GM19328 (cell line): ENCODE measurements around the gene PGRMC1.
"Not testable (repeated sequence)": the region's sequence is repeated elsewhere in the genome, so short reads cannot be mapped to it uniquely, and the experiment has no call there.

Experiments
- ATAC-seq: cut with Tn5 transposase; IDR thresholded peaks from one replicate; pipeline ENCODE4 v1.9.1; 2021; ENCODE audit warnings: mild to moderate bottlenecking, moderate library complexity; ENCODE audit not compliant: unreplicated experiment

Gene PGRMC1

GRCh38 chrX:119235872-119236622 is at the start of gene PGRMC1:
PGRMC1 (plus strand) TSS chrX:119236285; CDS start chrX:119236364, 79 bp downstream.
- ATAC-seq, result peak; percentile 90

GRCh38 chrX:119186763-119187162 is 49.3 kb upstream of the PGRMC1 start:
- no peak for ATAC-seq

DNA sequence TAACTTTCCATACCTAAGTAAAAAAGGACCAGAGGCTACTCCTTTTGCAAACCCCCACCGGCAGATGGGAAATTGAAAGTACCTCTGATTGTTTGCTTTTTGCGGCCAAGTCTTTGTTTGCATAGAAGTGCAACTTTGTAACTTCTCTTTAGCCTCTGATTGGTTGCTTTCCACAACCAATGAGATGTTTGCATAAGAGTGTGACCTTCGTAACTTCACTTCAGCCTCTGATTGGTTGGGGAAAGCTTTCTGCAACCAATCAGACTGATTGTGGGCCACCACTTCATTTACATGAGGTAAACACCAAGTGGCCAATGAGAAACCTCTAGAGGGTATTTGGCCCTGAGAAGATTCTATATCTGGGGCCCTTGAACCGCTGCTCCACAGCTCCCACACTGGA is 48.8 kb upstream of the PGRMC1 start:
- ATAC-seq, result no peak

DNA sequence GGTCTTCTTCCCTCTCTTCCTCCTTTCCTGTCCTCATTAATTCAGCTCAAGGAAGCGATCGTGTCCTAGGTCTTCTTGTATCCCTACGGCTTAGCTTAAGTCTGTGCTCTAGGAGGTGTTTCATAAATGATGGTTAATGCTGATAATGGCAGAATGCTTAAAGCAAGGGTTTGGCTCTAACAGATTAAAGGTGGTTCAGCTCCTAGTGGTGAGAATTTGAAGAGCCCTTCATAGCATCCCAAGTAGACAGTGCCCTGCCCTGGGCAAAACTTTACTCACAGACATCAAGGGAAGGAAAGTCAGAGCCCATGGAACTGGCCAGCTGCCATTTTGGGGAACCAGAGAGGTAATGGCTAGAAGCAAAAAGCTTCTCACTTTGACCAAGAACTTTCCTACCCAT is 47.0 kb upstream of the PGRMC1 start:
- ATAC-seq, result no peak

GRCh38 chrX:119189595-119189994 is 46.5 kb upstream of the PGRMC1 start:
- ATAC-seq, result no peak

- ATAC-seq, result no peak
These were observed 45.9 kb upstream of the PGRMC1 start for GRCh38 chrX:119190091-119190681.

DNA sequence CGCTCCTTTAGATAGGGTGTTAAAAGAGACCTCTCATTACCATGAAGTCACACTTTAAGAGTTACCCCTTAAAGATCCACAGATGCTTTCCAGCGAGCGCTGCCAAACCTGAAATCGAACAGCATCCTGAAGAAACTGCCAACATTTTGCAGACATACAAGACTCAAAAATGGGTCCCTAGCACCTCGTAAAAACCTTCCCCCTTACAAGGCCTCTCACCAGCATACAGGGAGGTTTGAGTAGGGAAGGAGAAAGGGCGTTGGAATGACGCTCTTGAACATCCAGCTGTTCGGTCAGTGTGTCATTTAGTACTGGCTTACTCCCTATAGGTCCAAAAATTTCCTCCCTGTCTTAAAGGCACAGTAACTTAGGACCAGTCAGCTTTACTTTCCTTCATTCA is 45.3 kb upstream of the PGRMC1 start:
- no peak for ATAC-seq

GRCh38 chrX:119194621-119195020 is 41.5 kb upstream of the PGRMC1 start:
- ATAC-seq, result no peak

DNA sequence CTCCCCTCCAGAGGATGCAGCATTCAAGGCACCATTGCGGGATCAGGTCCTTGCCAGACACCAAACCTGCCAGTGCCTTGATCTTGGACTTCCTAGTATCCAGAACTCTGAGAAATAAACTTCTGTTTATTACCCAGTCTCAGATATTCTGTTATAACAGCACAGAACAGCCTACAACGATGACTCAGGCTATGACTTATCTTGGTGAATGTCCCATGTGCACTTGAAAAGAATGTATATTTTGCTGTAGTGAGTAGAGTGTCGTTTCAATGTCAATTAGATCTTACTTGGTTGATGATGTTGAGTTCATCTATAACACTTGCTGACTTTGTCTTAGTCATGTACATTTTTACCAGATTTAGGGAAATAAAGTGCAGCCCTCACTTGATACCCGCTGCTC is 34.5 kb upstream of the PGRMC1 start:
- ATAC-seq, result no peak

DNA sequence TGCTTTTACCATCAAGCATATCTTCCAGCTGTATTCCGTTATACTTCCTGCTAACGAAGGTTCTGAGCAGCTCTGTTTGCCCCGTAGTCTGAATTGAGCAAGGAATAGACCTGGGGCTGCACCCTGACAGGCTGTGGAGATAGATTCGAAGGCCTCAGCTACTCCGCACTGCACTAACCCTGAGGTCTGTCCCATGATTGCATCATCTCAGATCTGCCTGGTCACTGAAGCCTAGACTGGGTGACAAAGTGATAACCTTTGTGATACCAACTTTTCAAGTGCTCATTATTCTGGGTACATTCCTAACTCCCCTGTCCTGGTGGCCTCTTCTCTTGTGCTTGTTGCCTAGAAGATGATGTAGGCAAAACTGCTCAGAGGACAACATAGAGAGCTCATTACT is 29.9 kb upstream of the PGRMC1 start:
- no peak for ATAC-seq

DNA sequence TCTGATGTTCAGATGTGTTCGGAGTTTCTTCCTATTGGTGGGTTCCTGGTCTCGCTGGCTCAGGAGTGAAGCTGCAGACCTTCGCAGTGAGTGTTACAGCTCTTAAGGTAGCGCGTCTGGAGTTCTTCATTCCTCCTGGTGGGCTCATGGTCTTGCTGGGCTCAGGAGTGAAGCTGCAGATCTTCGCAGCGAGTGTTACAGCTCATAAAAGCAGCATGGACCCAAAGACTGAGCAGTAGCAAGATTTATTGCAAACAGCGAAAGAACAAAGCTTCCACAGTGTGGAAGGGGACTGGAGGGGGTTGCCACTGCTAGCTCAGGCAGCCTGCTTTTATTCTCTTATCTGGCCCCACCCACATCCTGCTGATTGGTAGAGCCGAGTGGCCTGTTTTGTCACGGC is 28.6 kb upstream of the PGRMC1 start:
- not testable (repeated sequence) for ATAC-seq

GRCh38 chrX:119208401-119209057 is 27.6 kb upstream of the PGRMC1 start:
- ATAC-seq, result no peak

DNA sequence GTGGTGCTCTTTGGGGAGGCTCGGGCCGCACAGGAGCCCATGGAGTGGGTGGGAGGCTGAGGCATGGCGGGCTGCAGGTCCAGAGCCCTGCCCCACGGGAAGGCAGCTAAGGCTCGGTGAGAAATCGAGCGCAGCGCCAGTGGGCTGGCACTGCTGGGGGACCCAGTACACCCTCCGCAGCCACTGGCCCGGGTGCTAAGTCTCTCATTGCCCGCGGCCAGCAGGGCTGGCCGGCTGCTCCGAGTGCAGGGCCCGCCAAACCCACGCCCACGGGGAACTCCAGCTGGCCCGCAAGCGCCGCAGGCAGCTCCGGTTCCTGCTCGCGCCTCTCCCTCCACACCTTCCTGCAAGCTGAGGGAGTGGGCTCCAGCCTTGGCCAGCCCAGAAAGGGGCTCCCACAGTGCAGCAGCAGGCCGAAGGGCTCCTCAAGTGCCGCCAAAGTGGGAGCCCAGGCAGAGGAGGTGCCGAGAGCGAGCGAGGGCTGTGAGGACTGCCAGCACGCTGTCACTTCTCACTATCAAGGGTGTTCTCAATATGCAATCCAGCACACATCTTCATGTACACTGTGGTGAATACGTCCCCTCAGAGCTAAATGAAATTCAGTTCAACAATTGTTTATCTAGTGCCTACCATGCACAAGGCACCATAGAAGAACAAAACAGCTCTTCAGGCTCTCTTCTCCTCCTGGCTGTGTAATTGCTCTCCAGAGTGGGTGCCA is 25.0 kb upstream of the PGRMC1 start:
- not testable (repeated sequence) for ATAC-seq

DNA sequence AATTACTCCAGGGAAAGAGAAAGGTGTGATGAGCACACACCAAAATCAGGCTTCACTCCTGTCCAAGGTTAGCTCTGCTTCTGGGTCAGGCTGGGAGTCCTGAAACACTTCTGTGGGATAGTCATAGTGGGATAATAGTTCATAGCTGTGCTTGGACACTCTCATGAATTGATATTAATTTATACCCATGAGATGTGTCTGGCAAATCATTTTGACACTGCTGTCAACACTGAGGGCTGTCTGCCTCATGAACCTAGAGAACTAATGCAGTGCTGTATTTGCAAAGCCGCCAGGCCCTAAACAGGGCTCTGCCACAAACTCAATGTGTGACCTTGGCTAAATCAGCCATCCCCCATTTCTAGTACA is 24.5 kb upstream of the PGRMC1 start:
- ATAC-seq, result no peak

DNA sequence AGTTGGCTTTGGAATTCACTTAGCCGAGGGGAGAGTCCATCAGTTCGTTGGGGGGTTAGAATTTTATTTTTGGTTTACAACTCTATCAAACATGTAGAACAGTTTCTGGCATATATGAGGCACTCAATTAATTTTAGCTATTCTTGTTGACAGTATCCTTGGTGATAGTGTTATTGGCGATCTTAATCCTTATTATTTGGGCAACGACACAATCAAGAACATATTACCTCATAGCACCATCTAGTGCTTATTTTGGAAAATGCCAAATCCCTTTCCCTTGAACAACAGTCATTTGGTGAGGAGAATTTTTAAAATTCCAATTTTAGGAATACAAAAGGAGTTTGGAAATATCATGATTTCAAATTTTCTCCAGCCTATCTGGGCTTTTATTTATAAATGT is 17.9 kb upstream of the PGRMC1 start:
- ATAC-seq, result no peak

DNA sequence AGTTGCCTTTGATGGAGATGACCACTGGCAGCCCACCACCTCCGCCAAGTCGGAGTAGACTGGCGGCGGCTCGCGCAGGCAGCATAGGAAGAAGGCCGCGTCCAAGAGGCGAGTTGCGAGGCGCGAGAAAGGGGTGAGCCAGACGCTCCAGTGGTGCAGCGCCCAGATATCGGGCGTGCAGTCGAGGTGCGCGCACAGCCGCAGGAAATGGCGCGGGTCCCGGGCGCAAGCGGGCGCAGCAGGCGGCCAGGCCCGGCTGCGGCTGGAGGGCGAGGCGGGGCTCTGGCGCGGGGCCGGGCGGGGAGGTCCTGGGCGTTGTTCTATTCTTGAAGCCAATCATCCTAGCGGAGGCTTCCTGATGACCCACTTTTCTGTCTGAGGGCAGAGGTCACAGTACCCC is 13.2 kb upstream of the PGRMC1 start:
- ATAC-seq, result no peak

GRCh38 chrX:119223783-119224182 is 12.3 kb upstream of the PGRMC1 start:
- no peak for ATAC-seq

DNA sequence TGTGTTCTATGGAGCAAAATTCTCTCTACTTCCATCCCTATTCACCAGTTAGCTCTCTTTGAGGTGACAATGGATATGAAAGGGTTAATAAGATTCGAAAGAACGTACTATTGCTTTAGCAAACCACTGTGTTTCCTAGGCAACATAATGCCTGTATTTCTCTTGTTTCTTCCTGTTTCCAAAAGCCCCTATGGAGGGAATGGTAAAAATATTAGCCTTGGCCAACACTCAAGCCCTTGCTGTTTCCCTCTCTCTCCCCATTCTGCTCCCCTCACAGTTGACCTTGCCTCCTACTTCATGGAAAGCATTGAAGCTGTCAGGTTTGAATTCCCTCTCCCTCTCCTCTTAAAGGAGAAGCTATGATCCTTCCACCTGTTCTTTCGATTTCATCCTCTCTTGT is 9.6 kb upstream of the PGRMC1 start:
- no peak for ATAC-seq

GRCh38 chrX:119228512-119229252 is 7.4 kb upstream of the PGRMC1 start:
- ATAC-seq, result no peak

- no peak for ATAC-seq
These were observed 6.9 kb upstream of the PGRMC1 start for GRCh38 chrX:119229253-119229615.

DNA sequence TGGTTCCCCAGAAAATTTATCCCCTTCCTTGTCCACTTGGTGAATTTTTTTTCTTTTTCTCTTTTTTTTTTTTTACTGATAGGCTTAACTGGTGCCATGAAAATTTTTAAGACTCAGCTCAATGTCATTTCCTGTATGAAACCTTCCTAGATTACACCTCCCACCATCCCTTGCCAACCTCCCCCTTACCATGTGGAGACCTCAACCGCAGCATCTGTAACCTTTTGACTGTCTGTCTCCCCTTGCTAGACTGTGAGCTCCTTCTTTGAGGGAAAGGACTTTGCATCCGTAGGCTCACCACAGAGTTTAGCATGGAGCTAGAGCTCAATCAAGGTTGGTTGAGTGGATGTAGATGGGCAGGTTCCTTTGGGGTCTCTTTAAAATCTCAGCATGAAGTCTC is 5.2 kb upstream of the PGRMC1 start:
- ATAC-seq, result no peak
